GM19395 (cell line): Measurements from ENCODE around the gene FGD2.
A peak's percentile ranks its signal among the peaks of the same experiment; 100 is the strongest.
"Not testable (repeated sequence)": the region's sequence is repeated elsewhere in the genome, so short reads cannot be mapped to it uniquely, and the experiment has no call there.

Source experiments
- ATAC-seq: cut with Tn5 transposase; IDR thresholded peaks from one replicate; pipeline ENCODE4 v1.9.1; 2021; ENCODE audit warnings: mild to moderate bottlenecking, moderate library complexity; ENCODE audit not compliant: unreplicated experiment

The FGD2 gene

DNA sequence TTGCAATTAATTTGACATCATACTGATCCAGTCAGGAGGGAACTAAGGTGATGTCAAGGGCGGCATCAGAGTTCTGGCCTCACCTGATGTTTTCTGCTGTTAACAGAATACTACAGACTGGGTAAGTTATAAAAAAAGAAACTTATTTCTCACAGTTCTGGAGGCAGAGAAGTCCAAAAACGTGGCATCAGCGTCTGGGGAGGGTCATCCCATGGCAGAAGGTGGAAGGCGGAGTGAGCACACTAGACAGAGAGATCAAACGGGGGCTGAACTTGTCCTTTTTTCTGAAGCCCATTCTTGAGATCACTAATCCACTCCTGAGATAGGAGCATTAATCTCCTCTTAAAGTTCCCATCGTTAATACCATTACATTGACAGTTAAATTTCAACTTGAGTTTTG, 16.2 kb upstream of the FGD2 start:
- ATAC-seq = no peak

DNA sequence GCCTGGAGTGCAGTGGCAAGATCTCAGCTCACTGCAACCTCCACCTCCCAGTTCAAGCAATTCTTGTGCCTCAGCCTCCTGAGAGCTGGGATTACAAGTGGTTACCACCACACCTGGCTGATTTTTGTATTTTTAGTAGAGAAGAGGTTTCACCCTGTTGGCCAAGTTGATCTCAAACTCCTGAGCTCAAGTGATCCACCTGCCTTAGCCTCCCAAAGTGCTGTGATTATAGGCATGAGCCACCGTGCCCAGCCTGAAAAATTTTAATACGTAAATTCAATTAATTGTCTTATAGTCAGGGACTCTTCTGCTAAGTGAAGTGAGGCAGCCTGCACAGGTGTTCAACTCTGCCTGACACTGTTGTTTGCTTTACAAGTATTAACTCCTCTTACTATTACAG, 15.1 kb upstream of the FGD2 start:
- ATAC-seq = not testable (repeated sequence)

DNA sequence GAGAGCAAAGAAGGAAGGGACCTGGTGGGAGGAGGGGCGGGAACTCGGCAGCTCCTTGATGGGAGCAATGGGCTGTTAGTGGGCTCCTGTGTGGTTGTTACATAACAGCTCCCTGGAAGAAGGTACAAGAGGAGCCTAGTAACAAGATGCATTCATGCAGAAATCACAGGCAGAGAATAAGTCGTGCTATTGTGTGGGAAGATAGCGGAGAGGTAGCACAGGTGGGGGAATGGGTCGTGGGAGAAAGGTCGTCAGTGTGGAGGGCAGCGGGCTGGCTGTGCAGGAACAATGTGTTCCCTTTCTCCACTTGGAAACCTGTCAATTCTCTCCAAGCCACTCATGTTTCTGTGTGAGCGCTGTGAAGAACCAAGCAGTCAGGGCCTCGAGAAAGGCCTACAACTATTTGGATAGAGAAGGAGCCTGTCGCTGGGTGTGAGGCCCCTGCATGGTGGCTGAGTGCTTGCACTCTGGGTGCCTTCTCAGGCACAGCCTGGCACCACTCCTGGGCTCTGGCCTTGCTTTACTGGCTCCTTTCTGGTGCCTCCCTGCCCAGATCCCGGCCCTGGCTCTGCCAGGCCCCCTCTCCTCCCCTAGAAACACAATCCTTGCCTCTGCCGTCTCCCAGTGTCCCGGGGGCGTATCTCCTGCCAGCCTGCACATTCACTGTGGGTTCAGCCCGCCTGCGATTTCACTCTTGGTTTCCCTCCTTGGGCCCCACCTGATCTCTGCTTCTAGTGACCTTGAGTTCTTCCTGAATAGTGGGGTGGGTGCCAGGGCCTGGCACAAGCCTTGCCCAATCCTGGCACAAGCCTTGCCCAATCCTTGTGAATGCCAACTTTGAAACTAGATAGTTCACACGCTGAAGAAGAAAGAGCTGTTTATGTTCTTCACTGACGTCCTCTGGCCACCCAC, 7.4 kb upstream of the FGD2 start:
- ATAC-seq = no peak

DNA sequence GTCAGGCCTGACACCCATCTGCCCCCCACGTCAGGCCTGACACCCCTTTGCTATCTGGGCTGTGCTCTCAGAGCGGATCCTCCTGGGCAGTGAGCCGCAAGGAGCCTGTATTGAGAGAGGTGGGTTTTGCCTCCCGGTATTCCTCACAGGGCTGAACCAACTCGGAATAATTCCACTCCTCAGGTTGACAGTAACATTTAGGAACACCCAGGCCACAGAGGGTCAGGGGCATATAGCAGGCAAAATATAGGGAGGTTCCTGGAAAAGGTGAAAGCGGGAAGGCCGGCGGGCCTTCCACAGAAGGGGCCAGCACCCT, 6.8 kb upstream of the FGD2 start:
- no peak for ATAC-seq

DNA sequence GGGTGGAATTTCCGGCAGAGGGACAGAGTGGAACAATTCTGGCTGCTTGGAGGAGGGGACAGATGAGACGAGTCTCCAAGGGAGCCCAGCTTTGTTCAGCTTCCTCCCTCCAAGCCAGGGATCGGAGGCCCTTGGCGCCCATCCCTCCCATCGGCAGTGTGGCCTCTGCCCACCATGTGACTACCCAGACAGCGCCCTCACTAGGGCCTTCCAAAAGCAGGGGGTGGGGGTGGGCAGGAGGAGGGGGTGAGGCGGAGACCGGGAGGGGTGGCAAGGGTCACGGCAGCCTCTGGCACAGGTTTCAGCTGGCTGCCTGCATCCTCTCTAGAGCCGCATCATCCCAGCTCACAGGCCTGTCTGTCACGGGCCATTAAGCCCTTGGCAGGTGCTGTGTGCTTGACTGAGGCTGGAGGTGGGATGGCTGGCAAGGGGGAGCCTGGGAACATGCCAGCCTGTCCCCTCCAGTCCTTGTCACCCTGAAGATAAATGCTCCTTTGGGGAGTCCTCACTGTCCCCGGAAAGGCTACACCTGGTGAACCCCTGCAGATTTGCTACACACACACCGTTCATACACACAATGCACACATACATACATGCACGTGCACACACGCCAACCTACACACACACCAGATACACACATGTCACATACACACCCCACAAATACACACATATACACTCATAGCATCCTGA, 6.2 kb upstream of the FGD2 start:
- no peak for ATAC-seq

DNA sequence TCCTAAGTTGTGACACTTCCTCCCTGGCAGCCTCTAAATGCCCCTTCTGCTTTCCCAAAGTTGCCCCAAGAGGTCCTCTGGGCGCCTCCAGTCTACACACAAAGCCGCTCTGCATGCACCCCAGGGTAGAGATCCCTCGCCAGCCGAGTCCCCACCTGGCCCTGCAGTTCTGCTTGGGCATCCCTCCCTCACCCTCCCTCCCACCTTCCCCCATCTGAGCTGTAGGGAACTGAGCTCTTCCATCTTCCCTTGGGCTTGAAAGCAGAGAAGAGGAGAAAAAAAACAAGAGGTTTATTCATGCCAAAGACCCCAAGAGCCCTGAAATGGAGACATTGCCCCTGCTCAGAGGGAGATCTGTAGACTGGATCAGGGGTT, 5.7 kb upstream of the FGD2 start:
- no peak for ATAC-seq

DNA sequence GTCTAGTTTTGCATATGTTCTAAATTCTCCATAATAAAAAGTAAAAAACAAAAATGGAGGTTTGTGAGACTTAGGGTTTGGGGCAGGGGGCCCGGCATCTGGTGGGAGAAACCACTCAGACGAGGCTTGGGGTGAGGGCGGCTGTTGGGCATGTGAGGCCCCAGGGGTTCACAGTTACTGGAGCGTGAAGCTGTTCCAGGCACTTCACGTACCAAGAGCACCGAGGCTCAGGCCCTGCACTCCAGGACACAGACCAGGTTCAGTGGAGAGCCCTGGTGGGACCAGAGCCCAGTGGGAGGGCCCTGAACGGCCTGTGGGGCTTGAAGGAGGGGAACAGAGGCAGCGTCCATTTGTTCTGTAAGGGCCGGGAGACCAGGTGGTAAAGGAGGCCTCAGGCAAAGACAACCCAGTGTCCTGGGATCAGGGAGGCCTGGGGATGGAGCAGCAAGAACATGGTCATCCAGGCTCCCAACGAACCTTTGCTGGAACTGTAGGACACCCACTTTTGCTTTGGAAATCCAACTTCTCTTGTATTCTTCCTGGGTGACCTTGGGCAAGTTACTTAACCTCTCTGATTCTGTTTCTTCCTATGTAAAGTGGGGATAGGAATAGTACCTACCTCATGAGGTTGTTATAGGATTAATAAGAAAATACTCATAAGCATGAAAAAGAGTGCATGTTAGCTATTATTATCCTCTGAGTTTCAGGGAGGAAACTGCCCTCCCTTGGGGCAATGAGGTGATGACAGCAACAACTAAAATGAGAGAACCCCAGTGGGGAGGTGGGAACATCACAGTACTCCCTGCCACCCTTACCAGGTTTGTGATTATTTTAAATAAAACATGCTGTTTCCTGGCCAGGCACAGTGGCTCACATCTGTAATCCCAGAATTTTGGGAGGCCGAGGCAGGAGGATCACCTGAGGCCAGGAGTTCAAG, 1.1 kb upstream of the FGD2 start:
- no peak for ATAC-seq

DNA sequence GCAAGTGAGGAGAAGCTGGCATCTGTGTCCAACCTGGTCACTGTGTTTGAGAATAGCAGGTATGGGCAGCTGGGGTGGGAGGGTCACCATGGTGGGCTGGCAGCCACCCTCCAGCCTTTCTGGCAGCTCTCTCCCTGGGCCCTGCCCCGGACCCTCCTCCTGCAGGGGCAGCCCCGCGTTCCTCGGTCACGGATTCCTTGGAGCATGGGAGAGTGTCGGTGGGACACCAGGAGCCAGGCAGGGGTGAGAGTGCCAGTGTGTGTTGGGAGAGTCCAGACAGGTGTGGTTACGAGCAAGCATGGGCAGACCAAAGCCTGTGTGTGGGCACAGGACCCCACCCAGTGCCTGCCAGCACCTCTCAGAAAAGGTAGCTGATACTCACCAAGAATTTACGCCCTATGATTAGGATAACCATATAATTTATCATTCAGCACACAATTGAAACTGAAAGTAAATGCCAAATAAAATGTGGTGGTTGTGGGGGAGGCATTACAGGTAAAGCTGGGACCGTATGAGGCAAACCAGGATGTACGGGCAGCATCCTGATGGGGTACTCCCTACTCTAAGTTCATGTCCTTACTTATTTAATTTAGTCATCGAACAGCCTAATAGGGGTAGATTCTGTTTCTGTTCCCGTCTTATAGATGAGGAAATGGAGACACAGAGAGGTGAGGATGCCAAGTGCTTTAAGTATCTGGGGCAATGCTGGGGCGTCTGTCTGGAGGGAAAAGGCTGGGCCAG, 542 bp downstream of the FGD2 start:
- peak; percentile 14 for ATAC-seq

DNA sequence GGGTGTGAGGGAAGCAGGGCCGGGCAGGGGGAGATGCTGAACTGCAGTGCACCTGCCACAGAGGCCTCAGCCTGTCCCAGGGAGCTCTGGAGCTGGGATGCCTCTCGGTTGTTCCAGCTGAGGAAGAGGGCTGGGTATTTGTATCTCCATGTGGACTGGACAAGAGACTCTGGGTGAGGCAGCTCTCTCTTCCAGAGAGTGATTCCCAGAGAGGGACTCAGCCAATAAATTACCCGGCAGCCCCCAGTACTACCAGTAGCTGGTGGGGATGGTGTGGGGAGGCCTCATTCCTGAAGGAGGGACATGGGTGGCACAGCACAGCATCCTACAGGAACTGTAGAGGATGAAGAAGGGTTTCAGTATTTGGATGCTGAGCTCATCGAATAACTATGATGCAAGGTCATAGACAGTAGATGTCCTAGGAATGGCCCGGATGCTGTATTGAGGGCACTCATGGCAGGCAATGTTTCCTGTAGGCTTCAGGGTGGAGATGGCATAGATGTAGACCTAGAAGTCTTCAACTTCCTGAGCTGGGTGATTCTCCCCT, 1.4 kb downstream of the FGD2 start:
- no peak for ATAC-seq

DNA sequence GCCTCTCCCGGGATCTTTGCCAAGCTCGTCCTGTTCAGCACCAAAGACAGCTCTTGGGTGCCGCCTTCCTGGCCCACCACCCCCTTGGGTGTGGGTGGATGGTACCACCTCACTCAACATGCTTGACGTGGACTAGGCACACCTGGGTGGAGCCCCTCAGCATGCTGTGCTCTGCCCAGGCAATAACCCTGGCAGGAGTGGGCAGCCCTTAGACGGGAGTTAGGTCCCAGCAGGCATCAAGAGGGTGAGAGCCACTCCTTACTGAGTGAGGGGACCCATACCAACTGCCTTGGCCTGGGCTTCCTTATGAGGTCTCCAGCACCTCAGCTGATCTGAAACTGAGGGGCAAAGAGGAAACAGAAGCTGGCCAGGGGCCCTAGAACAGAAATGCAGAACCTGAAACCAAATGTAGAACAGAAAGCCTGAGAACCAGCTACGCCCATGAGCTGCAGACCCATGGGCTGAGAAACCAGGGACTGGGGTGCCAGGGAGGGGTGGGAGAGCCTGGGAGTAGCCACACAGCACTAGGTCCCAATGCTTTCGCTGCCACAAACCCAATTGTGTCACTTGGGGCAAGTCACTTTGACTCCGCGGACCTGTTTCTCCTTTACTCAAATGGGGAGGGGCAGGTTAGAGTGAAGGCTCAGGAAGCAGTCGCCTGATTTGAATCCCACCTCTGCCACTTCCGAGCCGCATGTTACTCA, 2.0 kb downstream of the FGD2 start:
- ATAC-seq = no peak

DNA sequence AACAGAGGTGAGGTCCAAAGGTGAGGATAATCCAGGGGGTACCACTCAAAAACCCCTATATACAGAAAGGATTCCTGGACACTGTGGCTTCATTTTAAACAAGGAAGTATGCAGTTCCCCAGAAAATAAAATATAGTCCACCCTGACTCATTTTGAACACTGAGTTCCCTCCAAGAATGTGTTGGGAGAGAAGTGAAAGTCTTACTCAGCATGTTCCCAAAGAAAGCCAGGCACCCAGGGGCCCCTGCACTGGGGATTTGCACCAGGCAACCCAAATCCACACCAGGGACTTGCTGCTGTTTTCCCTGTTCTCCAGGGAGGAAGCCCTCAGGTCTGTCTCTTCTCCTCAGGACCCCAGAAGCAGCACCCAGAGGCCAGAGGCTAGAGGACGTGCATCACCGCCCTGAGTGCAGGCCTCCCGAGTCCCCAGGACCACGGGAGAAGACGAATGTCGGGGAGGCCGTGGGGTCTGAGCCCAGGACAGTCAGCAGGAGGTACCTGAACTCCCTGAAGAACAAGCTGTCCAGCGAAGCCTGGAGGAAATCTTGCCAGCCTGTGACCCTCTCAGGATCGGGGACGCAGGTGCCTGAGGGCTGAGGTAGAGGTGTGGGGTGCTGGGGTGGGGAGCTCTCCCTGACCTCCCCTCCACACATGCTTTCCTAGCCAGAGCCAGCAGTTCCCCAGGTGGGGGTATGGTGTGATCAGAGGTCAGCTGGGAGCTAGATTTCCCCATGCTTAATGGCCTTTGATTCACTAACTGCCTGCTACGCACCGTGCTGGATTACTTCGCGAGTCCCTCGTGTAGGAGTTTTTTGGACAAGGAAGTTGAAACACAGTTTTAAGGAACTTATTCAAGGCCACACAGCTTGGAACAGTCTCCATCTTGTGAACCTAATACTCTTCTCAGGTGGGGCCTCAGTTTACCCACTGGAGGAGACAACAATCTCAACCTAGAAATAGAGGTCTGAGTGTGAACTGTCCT, 3.3 kb downstream of the FGD2 start:
- no peak for ATAC-seq

DNA sequence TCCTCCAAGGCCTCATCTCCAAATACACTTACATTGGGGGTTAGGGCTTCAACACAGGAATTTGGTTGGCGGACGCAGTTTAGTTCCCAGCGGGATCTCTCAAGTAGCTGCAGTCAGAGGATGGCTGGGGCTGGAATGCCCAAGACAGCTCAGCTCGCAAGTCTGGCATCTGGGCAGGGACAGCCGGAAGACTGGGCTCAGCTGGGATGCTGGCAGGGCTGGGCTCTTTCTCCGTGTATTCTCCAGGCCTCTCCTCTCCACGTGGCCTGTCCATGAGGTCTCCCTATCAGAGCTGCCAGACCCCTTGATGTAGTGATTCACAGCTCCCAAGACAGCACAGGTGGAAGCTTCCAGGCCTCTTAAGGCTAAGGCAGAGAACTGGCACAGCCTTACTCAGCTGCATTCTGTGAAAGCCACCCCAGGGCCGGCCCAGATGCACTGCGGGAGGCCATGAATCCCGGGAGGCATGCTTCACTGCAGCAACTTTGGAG, 5.0 kb downstream of the FGD2 start:
- no peak for ATAC-seq

DNA sequence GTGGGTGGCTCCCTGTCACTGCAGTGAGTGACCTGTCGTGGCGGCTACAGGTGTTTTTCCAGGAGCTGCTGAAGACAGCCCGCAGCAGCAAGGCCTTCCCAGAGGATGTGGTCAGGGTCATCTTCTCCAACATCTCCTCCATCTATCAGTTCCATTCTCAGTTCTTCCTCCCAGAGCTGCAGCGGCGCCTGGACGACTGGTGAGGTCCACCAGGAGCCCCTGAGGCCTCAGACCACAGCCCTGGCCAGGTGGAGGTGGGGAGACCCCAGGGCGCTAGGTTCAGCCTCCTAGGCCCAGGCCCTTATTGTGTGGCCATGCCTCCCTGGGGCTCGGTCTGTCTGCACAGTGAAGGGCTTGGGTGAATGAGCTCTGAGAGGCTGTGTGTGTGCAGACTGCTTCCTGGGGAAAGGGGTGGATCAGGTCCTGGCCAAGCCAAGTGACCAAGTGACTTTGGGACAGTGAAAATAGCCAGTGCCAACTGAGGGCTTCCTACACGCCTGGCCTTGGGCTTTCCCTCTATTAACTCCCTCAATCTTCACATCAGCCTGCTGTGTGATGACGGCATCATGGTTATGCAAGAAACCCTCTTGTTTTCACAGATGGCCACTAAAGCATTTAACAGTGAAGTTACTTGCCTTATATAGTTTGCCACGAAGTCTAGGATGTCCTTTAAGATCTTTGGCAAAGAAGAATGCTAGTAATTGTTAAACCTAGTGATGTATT, 6.4 kb downstream of the FGD2 start:
- no peak for ATAC-seq

DNA sequence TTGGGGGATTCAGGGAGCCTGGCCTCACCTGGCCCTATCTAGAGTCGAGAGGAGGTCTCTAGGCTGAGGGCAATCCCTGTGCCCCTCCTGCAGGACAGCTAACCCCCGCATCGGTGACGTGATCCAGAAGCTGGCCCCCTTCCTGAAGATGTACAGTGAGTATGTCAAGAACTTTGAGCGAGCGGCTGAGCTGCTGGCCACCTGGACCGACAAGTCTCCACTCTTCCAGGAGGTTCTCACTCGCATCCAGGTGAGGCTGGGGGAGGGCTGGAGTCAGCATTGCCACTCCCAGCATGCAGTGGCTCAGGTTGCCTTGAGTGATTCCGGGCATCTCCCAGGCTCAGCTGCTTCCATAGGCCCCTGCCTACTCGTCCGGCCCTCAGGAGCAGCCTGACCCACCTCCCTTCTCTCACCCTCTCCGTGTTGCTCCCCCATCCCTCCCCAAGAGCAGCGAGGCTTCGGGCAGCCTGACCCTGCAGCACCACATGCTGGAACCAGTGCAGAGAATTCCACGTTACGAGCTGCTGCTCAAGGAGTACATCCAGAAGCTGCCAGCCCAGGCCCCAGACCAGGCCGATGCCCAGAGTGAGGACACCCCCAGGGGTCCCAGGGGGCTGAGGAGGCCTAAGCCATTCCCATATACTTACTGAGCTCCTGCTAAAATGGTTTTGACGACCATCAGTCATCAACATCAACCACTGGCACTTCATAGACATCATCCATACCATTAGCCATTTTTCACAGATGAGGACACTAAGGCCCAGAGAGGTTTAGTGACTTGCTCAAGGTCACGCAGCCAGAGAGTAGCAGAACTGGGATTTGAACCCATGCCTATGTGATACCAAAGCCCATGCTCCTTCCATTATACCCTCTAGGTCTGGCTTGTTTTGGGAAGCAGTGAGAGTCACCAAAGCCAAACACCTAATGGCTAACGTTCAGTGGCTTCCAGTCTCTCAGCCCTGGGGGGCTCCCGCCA, 8.3 kb downstream of the FGD2 start:
- ATAC-seq = no peak

DNA sequence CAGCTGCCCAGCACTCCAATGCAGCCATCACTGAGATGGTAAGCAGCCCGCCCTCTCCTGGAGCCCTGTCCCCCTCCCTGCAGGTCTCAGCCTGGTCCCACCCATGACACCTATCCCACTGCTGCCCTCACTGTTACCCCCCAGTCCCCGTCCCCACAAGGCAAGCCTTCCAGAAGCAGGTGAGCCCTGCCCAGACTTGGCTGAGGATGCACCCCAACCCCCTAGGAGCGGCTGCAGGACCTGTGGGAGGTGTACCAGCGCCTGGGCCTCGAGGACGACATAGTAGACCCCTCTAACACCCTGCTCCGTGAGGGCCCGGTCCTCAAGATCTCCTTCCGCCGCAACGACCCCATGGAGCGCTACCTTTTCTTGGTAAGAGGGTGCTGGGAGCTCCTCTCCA, 9.2 kb downstream of the FGD2 start:
- no peak for ATAC-seq

DNA sequence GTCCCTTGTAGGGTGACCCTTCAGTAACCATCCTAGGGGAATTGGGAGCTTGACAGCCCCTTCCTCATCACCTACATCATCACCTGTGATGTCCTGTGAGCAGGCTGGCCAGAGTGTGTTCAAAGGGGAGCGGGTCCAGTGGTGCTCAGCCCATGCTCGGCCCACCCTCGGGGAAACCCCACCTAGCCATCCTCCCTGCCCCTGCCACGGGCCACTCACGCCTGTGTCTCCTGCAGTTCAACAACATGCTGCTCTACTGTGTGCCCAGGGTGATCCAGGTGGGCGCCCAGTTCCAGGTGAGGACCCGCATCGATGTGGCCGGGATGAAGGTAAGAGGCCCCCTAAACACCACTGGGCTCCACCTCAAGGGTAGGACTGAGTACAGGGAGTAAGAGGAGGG, 10.1 kb downstream of the FGD2 start:
- no peak for ATAC-seq

DNA sequence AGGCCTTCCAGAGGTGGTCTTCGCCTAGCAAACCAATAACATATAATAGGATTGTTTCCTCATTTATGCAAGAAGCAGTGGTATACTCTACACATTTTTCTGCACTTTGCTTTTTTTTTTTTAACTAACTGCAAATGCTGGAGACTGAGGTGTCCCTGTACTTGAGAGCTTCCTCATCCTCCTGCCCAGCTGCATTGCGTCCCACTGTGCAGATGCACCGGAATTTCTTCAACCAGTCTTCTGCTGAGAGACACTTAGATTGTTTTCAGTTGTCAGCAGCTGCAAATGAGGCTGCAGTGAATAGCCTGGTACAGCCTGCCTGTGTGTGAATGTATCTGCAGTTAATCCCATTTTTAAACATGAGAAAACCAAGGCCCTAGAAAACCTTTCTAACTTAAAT, 11.5 kb downstream of the FGD2 start:
- no peak for ATAC-seq
